Ovary (tissue), 9 donors: ENCODE measurements around the gene ATP13A5. TPM values are rescaled to one million over a fixed set of nuclear protein-coding genes. Genes with fewer than 3 reads are reported as not detected.

Experiments used
- DNase-seq, 5 donors: peaks; one replicate each; pipeline ENCODE4 v3.0.0-alpha.2; 2019 to 2020
- H3K27ac ChIP-seq, 2 donors: fragments of 200-600 bp; one replicate each; pipeline versions ENCODE4 v1.5.1 to v1.8.0; 2019 to 2022
- H3K27me3 ChIP-seq: fragments of 200-600 bp; one replicate; pipeline ENCODE4 v1.8.0; 2022
- H3K36me3 ChIP-seq: fragments of 200-600 bp; sonication (generic); one replicate; pipeline ENCODE4 v1.5.1; 2019
- H3K4me1 ChIP-seq: one replicate; pipeline ENCODE4 v1.8.1; 2013; ENCODE audit warnings: mild to moderate bottlenecking, moderate library complexity; ENCODE audit not compliant: insufficient read depth
- H3K4me3 ChIP-seq: fragments of 200-600 bp; sonication (generic); one replicate; pipeline ENCODE4 v1.5.1; 2017
- H3K9me3 ChIP-seq, 2 donors: fragments of 200-600 bp in 1 of 2; sonication (generic) in 1 of 2; one replicate each; pipeline versions ENCODE4 v1.5.1 to v1.8.1; 2013 to 2019; ENCODE audit warnings: mild to moderate bottlenecking in 1 of 2, moderate library complexity in 1 of 2
- CTCF ChIP-seq, 3 donors: fragments of 450-650 bp in 2 of 3; fragments of 200-600 bp in 1 of 3; IDR thresholded peaks; one replicate each; pipeline versions ENCODE4 v1.5.1 to v1.8.0; 2016 to 2022; ENCODE audit warnings: antibody characterized with exemption in 3 of 3, mild to moderate bottlenecking in 1 of 3
- EP300 ChIP-seq: sonication (generic); formaldehyde crosslinking; IDR thresholded peaks from one replicate; pipeline ENCODE4 v1.6.1; 2017; ENCODE audit warnings: antibody characterized with exemption
- POLR2A ChIP-seq: fragments of 450-650 bp; IDR thresholded peaks from one replicate; pipeline ENCODE4 v1.6.1; 2017; ENCODE audit warnings: antibody characterized with exemption, mild to moderate bottlenecking, moderate library complexity
- WGBS, 3 donors: extraction: QIAGEN DNeasy Blood & Tissue Kit in 1 of 3; methylation state at CpG; one replicate each; pipeline versions ENCODE4 v1.1.5 to v1.1.7; 2013 to 2017; 5-methylcytosine and 5-hydroxymethylcytosine counted together
- intact Hi-C, 4 donors: fragments of 100-400 bp; cut with DNase I; formaldehyde crosslinking; loops; one replicate each; pipeline versions ENCODE4 v1.11.0 to v1.15.1; 2022 to 2023
- polyA plus RNA-seq, 2 donors: library from polyadenylated mRNA; stranded (reverse); fragments of 200-250 nt in 1 of 2; fragments of 350-450 nt in 1 of 2; fragmentation: Illumina TruSeq in 1 of 2; extraction: RNeasy Lipid Tissue Mini Kit (QIAGEN cat#74804) in 1 of 2; gene quantifications; one replicate each; pipeline ENCODE4 v1.2.3, GENCODE V29; 2013 to 2014
- total RNA-seq, 7 donors: library from RNA; depleted of rRNA in 2 of 7; stranded (reverse); fragments of >200 nt in 2 of 7; fragmentation: NEBNext Ultra II Directional in 3 of 7; extraction: Animal tissue kit (Norgen Biotek cat#: 25700) in 3 of 7; gene quantifications; one replicate each; pipeline versions ENCODE4 v1.1.0 to v1.2.4, GENCODE V29; 2016 to 2023
- donor health status: DM: no; HTN: no; CAD: no; lungs with moderate emphysema.
- donor health status: DM: no; HTN: no; CAD: no.
- donor health status: Bipolar disorder and iron deficiency.
- donor health status: DM: yes; HTN: yes; CAD: no.
- donor health status: DM: no; HTN: no; CAD: no.
- donor health status: DM: yes; HTN: yes; CAD: no.

The ATP13A5 gene
- total and polyA plus RNA-seq, 9 donors = 0.07 to 0.36 TPM; not detected in 7

- 44 to 52% (median 45%) methylated on average over 11 of the region's 11 CpGs for WGBS, 3 donors
- Histone ChIP-seq H3K27ac (no peak overlapping the region), H3K9me3 (no peaks in the 10 kb centered on the region), H3K4me3 (no peak overlapping the region), H3K27me3 (no peaks in the 10 kb centered on the region), H3K36me3 (no peaks in the 10 kb centered on the region), H3K4me1 (no peaks in the 10 kb centered on the region)
- no peak for DNase-seq
- no peak for TF ChIP-seq EP300
- TF ChIP-seq POLR2A = no peak
- TF ChIP-seq CTCF (IDR thresholded peaks at IDR 0.05) = no peak
- intact Hi-C loops = no loop called here
These were observed 30.7 kb downstream of the ATP13A5 start for GRCh38 chr3:193347521-193348501.

GRCh38 chr3:193346259-193346658, 32.3 kb downstream of the ATP13A5 start:
- Histone ChIP-seq H3K4me1 (no peaks in the 10 kb centered on the region), H3K36me3 (no peaks in the 10 kb centered on the region), H3K27ac (no peak overlapping the region), H3K27me3 (no peaks in the 10 kb centered on the region), H3K4me3 (no peak overlapping the region), H3K9me3 (no peaks in the 10 kb centered on the region)
- WGBS, 3 donors = 81 to 89% (median 83%) methylated on average over 4 of the region's 4 CpGs
- intact Hi-C loops = no loop called here
- DNase-seq = no peak
- TF ChIP-seq CTCF (IDR thresholded peaks at IDR 0.05) (no peak), POLR2A (no peak), EP300 (no peak)

GRCh38 chr3:193345431-193345830, 33.1 kb downstream of the ATP13A5 start:
- no peak for TF ChIP-seq POLR2A
- TF ChIP-seq CTCF (IDR thresholded peaks at IDR 0.05) = no peak
- no peak for TF ChIP-seq EP300
- H3K4me1 ChIP-seq = no peaks in the 10 kb centered on the region
- H3K4me3 ChIP-seq = no peak overlapping the region
- intact Hi-C loops = no loop called here
- no peaks in the 10 kb centered on the region for H3K27me3 ChIP-seq
- no peak overlapping the region for H3K27ac ChIP-seq
- DNase-seq = no peak
- H3K36me3 ChIP-seq = no peaks in the 10 kb centered on the region
- 80 to 82% (median 81%) methylated on average over 3 of the region's 3 CpGs for WGBS, 3 donors
- no peaks in the 10 kb centered on the region for H3K9me3 ChIP-seq

- DNase-seq = no peak
- no peaks in the 10 kb centered on the region for H3K9me3 ChIP-seq
- WGBS, 3 donors = 56 to 57% (median 57%) methylated on average over 3 of the region's 3 CpGs
- H3K27me3 ChIP-seq = no peaks in the 10 kb centered on the region
- TF ChIP-seq POLR2A (no peak), EP300 (no peak), CTCF (IDR thresholded peaks at IDR 0.05) (no peak)
- H3K36me3 ChIP-seq = no peaks in the 10 kb centered on the region
- H3K27ac ChIP-seq = no peak overlapping the region
- intact Hi-C loops = no loop called here
- no peak overlapping the region for H3K4me3 ChIP-seq
- H3K4me1 ChIP-seq = no peaks in the 10 kb centered on the region
These were observed 34.1 kb downstream of the ATP13A5 start for GRCh38 chr3:193344486-193344885.
